A549 (cell line): ENCODE data around the gene HPCAL1. TPM values are rescaled to one million over a fixed set of nuclear protein-coding genes. Genes with fewer than 3 reads are reported as not detected.

Experiments used
- ATAC-seq, 2 experiments: fragments of 200-7000 bp in 1 of 2; fragments of >200 bp in 1 of 2; cut with Nextera tagmentation in 1 of 2; cut with Tn5 transposase in 1 of 2; 3 replicates each; pipeline versions ENCODE4 v1.8.0 to v1.9.1; 2018 to 2020; ENCODE audit warnings: mild to moderate bottlenecking in 1 of 2, moderate library complexity in 1 of 2
- CTCF ChIA-PET: fragments of 300-600 bp; sonication (Branson Sonifier 250); formaldehyde crosslinking; extraction: SDS; loops from one replicate; lab custom pipeline; 2021; ENCODE audit warnings: antibody characterized with exemption, inconsistent platforms; lab: Yijun Ruan, JAX
- POLR2A ChIA-PET: fragments of 350-600 bp; formaldehyde crosslinking; extraction: SDS; loops from one replicate; lab custom pipeline; 2021; ENCODE audit warnings: antibody characterized with exemption, inconsistent platforms; lab: Yijun Ruan, JAX
- DNase-seq, 2 experiments: peaks; one replicate each; pipeline versions ENCODE4 v3.0.0 to v3.0.0-alpha.2; 2011 to 2016; ENCODE audit warnings: low read depth in 1 of 2, low spot score in 1 of 2
- FAIRE-seq: peaks from 2 replicates; lab custom pipeline; 2011; peaks lifted over from hg19 to GRCh38; lab: Jason Lieb, UNC
- H3K27ac ChIP-seq, 2 experiments: fragments of >200 bp; sonication (Bioruptor Twin); formaldehyde crosslinking; 3 replicates each; pipeline ENCODE4 v1.5.1; 2016 to 2017
- H3K4me1 ChIP-seq: fragments of >200 bp; sonication (Bioruptor Twin); formaldehyde crosslinking; 3 replicates; pipeline ENCODE4 v1.6.1; 2016
- H3K4me2 ChIP-seq: fragments of >200 bp; sonication (Bioruptor Twin); formaldehyde crosslinking; 3 replicates; pipeline ENCODE4 v1.6.1; 2016
- H3K4me3 ChIP-seq: fragments of >200 bp; sonication (Bioruptor Twin); formaldehyde crosslinking; 3 replicates; pipeline ENCODE4 v1.5.1; 2016
- H3K9me3 ChIP-seq: fragments of >200 bp; sonication (Bioruptor Twin); formaldehyde crosslinking; 3 replicates; pipeline ENCODE4 v1.6.1; 2016
- BHLHE40 ChIP-seq: IDR thresholded peaks from 2 replicates; pipeline ENCODE4 v1.6.1; 2012; ENCODE audit warnings: low read depth, low read length, inconsistent platforms
- CBX2 ChIP-seq: fragments of 200-600 bp; sonication (generic); IDR thresholded peaks from 2 replicates; pipeline ENCODE4 v1.6.1; 2016; ENCODE audit warnings: low read depth, mild to moderate bottlenecking, borderline replicate concordance
- CEBPB ChIP-seq, 2 experiments: fragments of >200 bp in 1 of 2; sonication (Bioruptor Twin) in 1 of 2; formaldehyde crosslinking in 1 of 2; IDR thresholded peaks; 2 replicates each; pipeline ENCODE4 v1.6.1; 2012 to 2016
- CHD2 ChIP-seq: fragments of 150-350 bp; IDR thresholded peaks from 2 replicates; pipeline ENCODE4 v1.6.1; 2014; ENCODE audit warnings: low read length; ENCODE audit not compliant: partially characterized antibody
- EHF ChIP-seq: fragments of 250-450 bp; sonication (Bioruptor Pico); IDR thresholded peaks from 2 replicates; pipeline ENCODE4 v1.5.0; 2020; ENCODE audit warnings: mild to moderate bottlenecking
- FOSB ChIP-seq: fragments of 250-450 bp; sonication (Bioruptor Pico); IDR thresholded peaks from 2 replicates; pipeline ENCODE4 v1.5.0; 2020; ENCODE audit warnings: mild to moderate bottlenecking, moderate library complexity
- FOXS1 ChIP-seq: fragments of 250-450 bp; sonication (Bioruptor Pico); IDR thresholded peaks from 2 replicates; pipeline ENCODE4 v1.5.0; 2020; ENCODE audit warnings: mild to moderate bottlenecking, moderate library complexity
- HEYL ChIP-seq: fragments of 250-450 bp; sonication (Bioruptor Pico); IDR thresholded peaks from 2 replicates; pipeline ENCODE4 v1.8.0; 2021; ENCODE audit warnings: mild to moderate bottlenecking, moderate library complexity
- HOXA7 ChIP-seq: fragments of 250-450 bp; sonication (Bioruptor Pico); IDR thresholded peaks from 2 replicates; pipeline ENCODE4 v1.5.0; 2020; ENCODE audit warnings: mild to moderate bottlenecking, moderate library complexity
- HOXB13 ChIP-seq: fragments of 250-450 bp; sonication (Bioruptor Pico); IDR thresholded peaks from 2 replicates; pipeline ENCODE4 v1.5.0; 2020; ENCODE audit warnings: low read depth, mild to moderate bottlenecking, moderate library complexity
- KDM1A ChIP-seq: fragments of 200-600 bp; sonication (generic); IDR thresholded peaks from 2 replicates; pipeline ENCODE4 v1.6.1; 2016; ENCODE audit warnings: low read depth, mild to moderate bottlenecking
- MAFK ChIP-seq: fragments of 450-650 bp; IDR thresholded peaks from 2 replicates; pipeline ENCODE4 v1.6.1; 2014; ENCODE audit not compliant: partially characterized antibody
- MAZ ChIP-seq: fragments of 150-350 bp; IDR thresholded peaks from 2 replicates; pipeline ENCODE4 v1.6.1; 2014; ENCODE audit warnings: antibody characterized with exemption, low read depth, low read length, borderline replicate concordance
- NPAS2 ChIP-seq: fragments of 250-450 bp; sonication (Bioruptor Pico); IDR thresholded peaks from 2 replicates; pipeline ENCODE4 v1.8.0; 2022; ENCODE audit warnings: mild to moderate bottlenecking, moderate library complexity, borderline replicate concordance
- POLR2A ChIP-seq: IDR thresholded peaks from 2 replicates; pipeline ENCODE4 v1.6.1; 2012; ENCODE audit warnings: mild to moderate bottlenecking, low read length
- RAD21 ChIP-seq, 2 experiments: fragments of >200 bp in 1 of 2; sonication (Bioruptor Twin) in 1 of 2; formaldehyde crosslinking in 1 of 2; IDR thresholded peaks in 1 of 2; conservative IDR thresholded peaks in 1 of 2; 2 replicates in 1 of 2; 3 replicates in 1 of 2; pipeline ENCODE4 v1.6.1; 2012 to 2018; ENCODE audit warnings: inconsistent platforms in 1 of 2
- TFCP2L1 ChIP-seq: fragments of 250-450 bp; sonication (Bioruptor Pico); IDR thresholded peaks from 2 replicates; pipeline ENCODE4 v1.5.0; 2021; ENCODE audit warnings: mild to moderate bottlenecking
- ZFP36 ChIP-seq: fragments of 450-650 bp; IDR thresholded peaks from 2 replicates; pipeline ENCODE4 v1.6.1; 2014; ENCODE audit warnings: borderline replicate concordance; ENCODE audit not compliant: partially characterized antibody
- ZSCAN20 ChIP-seq: fragments of 250-450 bp; sonication (Bioruptor Pico); IDR thresholded peaks from 2 replicates; pipeline ENCODE4 v1.8.0; 2022; ENCODE audit warnings: mild to moderate bottlenecking, moderate library complexity
- WGBS: methylation state at CpG from one replicate; pipeline ENCODE4 v1.1.6; 2017; ENCODE audit errors: missing lambda C conversion rate; 5-methylcytosine and 5-hydroxymethylcytosine counted together
- polyA plus RNA-seq, 4 experiments: library from polyadenylated mRNA; depleted of rRNA in 3 of 4; stranded (reverse); fragments of >200 nt; fragmentation: RNase III in 1 of 4; extraction: RNeasy Plus Mini Kit Qiagen cat#74134 plus additional on column Dnase treatment in 1 of 4; gene quantifications; 2 replicates in 3 of 4; 3 replicates in 1 of 4; pipeline ENCODE4 v1.2.3, GENCODE V29; 2011 to 2017
- TF ChIP-seq, protein P1 (sequence below): fragments of >200 bp; sonication (Bioruptor Twin); formaldehyde crosslinking; IDR thresholded peaks from 3 replicates; pipeline ENCODE4 v1.6.1; 2016
- TF ChIP-seq, protein P2 (sequence below): fragments of >200 bp; sonication (Bioruptor Twin); formaldehyde crosslinking; IDR thresholded peaks from 3 replicates; pipeline ENCODE4 v1.5.1; 2016
- TF ChIP-seq, protein P3 (sequence below): fragments of 150-350 bp; IDR thresholded peaks from 2 replicates; pipeline ENCODE4 v1.6.1; 2014; ENCODE audit warnings: low read depth, mild to moderate bottlenecking, low read length
- TF ChIP-seq, protein P4 (sequence below): fragments of 250-450 bp; sonication (Bioruptor Pico); IDR thresholded peaks from 2 replicates; pipeline ENCODE4 v1.5.0; 2021; ENCODE audit warnings: mild to moderate bottlenecking, moderate library complexity, borderline replicate concordance
- TF ChIP-seq, protein P5 (sequence below): fragments of >200 bp; sonication (Bioruptor Twin); formaldehyde crosslinking; IDR thresholded peaks from 2 replicates; pipeline ENCODE4 v1.6.1; 2016

HPCAL1 gene
- polyA plus RNA-seq, 2 of the 4 experiments (the other 2 are of a cell fraction): 44.4 to 66.4 TPM

DNA sequence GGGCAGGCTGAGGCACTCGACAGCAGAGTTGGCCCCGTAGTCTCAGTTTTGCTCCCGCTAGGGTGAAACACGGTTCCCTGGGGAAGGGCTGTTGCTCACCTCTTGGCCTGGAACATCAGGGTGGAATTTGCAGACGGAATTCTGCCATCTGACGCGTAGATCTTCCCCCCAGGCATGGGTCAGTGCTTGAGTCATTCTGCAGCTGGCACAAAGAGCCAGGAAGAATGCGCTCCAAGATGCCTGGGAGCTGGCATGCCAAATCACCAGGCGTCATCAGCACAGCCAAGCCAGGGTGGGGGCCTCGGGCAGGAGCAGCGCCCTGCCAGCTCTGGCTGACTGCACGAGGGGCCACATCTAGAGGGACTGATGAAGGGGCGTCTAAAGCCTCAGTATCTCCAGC, 102.7 kb downstream of the HPCAL1 start (continued):
- TF ChIP-seq, protein P1, sequence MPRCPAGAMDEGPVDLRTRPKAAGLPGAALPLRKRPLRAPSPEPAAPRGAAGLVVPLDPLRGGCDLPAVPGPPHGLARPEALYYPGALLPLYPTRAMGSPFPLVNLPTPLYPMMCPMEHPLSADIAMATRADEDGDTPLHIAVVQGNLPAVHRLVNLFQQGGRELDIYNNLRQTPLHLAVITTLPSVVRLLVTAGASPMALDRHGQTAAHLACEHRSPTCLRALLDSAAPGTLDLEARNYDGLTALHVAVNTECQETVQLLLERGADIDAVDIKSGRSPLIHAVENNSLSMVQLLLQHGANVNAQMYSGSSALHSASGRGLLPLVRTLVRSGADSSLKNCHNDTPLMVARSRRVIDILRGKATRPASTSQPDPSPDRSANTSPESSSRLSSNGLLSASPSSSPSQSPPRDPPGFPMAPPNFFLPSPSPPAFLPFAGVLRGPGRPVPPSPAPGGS: peak; percentile 62; the same call in 1 of the 3 replicates
- TF ChIP-seq HOXB13 (CRISPR knock-in tag): no peak
- TF ChIP-seq FOXS1: no peak
- TF ChIP-seq, protein P2, sequence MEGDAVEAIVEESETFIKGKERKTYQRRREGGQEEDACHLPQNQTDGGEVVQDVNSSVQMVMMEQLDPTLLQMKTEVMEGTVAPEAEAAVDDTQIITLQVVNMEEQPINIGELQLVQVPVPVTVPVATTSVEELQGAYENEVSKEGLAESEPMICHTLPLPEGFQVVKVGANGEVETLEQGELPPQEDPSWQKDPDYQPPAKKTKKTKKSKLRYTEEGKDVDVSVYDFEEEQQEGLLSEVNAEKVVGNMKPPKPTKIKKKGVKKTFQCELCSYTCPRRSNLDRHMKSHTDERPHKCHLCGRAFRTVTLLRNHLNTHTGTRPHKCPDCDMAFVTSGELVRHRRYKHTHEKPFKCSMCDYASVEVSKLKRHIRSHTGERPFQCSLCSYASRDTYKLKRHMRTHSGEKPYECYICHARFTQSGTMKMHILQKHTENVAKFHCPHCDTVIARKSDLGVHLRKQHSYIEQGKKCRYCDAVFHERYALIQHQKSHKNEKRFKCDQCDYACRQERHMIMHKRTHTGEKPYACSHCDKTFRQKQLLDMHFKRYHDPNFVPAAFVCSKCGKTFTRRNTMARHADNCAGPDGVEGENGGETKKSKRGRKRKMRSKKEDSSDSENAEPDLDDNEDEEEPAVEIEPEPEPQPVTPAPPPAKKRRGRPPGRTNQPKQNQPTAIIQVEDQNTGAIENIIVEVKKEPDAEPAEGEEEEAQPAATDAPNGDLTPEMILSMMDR: no peak

DNA sequence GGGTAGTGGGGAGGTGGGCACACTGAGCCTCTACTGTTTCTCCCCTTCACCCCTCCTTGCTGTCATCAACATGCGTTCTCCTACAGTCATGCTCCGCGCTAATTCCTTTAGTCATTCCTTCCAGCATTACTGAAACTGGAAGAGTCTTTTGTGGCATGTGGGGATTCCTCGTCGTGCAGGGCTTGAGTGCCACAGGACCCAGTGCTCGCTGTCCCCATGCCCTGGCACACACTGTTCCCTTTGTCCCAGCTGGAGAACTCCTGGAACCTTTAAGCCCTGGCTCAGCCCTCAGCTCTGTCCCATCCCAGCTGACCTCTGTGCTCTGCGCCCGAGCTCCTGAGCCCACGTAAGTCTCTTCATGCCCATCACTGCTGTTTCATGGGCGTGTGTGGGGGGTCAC, 103.3 kb downstream of the HPCAL1 start:
- DNase-seq (no peak), ATAC-seq (no peak), FAIRE-seq (no peak)
- Histone ChIP-seq H3K9me3 (no peaks in the 10 kb centered on the region), H3K4me2 (peak overlapping the region; percentile 92), H3K4me3 (no peak overlapping the region), H3K4me1 (peaks cover 85% of the 10 kb centered on the region), H3K27ac (peak overlapping the region; percentile 93 to 95)
- 77% methylated on average over 10 of the region's 10 CpGs for WGBS
- TF ChIP-seq CHD2: no peak
- no peak for TF ChIP-seq CBX2
- TF ChIP-seq ZSCAN20: no peak
- no peak for TF ChIP-seq CEBPB (IDR thresholded peaks at IDR 0.05)
- TF ChIP-seq POLR2A: no peak
- TF ChIP-seq, protein P3, sequence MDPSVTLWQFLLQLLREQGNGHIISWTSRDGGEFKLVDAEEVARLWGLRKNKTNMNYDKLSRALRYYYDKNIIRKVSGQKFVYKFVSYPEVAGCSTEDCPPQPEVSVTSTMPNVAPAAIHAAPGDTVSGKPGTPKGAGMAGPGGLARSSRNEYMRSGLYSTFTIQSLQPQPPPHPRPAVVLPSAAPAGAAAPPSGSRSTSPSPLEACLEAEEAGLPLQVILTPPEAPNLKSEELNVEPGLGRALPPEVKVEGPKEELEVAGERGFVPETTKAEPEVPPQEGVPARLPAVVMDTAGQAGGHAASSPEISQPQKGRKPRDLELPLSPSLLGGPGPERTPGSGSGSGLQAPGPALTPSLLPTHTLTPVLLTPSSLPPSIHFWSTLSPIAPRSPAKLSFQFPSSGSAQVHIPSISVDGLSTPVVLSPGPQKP: no peak
- TF ChIP-seq EHF (CRISPR knock-in tag): no peak
- TF ChIP-seq TFCP2L1 (CRISPR knock-in tag): no peak
- TF ChIP-seq BHLHE40: no peak
- TF ChIP-seq MAZ: no peak
- no peak for TF ChIP-seq MAFK
- TF ChIP-seq FOXS1: no peak
- TF ChIP-seq KDM1A: no peak
- TF ChIP-seq FOSB: no peak
- no peak for TF ChIP-seq RAD21 (conservative IDR thresholded peaks at IDR 0.05 in 1 of 2, IDR thresholded peaks at IDR 0.05 in 1 of 2)
- POLR2A ChIA-PET: interaction anchor here (1.0 kb wide), 2 partner anchors 102 to 136 kb away, joined by 3 to 4 read pairs; no protein-coding TSS in a partner anchor
- CTCF ChIA-PET: interaction anchor here (1.1 to 25.7 kb wide), 15 partner anchors 9 to 333 kb away, joined by 3 to 374 read pairs (median 14); partner anchors contain the start of genes HPCAL1 and RRM2

DNA sequence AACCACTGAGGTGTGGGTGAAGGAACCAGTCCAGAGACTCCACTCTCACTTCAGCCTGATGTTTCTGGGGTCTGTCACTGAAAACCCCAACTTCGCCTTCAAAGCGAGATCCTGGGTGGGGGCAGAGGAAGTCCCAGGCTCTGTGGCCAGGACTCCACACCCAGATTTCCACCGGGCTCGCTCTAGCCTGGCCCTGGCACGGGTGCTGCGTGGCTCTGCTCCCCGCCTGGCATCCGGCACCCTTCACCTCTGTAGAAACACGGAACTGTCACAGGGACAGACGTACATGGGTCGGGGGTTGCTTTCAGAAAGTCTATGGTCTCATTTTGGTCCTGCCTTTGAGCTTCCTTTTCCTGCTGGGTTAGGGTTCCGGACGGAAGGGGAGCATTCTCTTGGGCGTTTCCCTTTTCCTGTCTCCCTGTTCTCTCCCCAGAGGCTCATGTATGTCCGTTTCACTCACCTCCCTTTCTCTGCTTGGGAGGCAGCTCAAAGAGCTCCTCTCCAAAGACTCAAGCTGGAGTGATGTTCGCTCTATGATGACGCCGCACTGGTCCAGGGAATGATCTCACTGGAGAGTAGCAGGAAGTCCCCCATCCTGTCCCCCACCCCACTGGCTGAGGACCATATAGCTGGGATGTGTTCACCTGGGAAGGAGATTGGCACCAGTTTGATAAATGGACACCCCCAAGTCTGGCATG, 103.9 kb downstream of the HPCAL1 start:
- no peak overlapping the region for H3K4me3 ChIP-seq
- FAIRE-seq (no peak), ATAC-seq (no peak), DNase-seq (no peak)
- H3K9me3 ChIP-seq: no peaks in the 10 kb centered on the region
- H3K4me2 ChIP-seq: peak overlapping the region; percentile 92
- WGBS: 85% methylated on average over 18 of the region's 18 CpGs
- H3K4me1 ChIP-seq: peaks cover 79% of the 10 kb centered on the region
- H3K27ac ChIP-seq: peak overlapping the region; percentile 93 to 95
- ChIA-PET POLR2A (interaction anchor here (1.0 kb wide), 1 partner anchor 103 kb away, joined by 3 read pairs; no protein-coding TSS in a partner anchor), CTCF (interaction anchor here (0.5 to 25.7 kb wide), 15 partner anchors 10 to 358 kb away, joined by 3 to 374 read pairs (median 38); partner anchors contain the start of genes HPCAL1 and RRM2)
- TF ChIP-seq, protein P4, sequence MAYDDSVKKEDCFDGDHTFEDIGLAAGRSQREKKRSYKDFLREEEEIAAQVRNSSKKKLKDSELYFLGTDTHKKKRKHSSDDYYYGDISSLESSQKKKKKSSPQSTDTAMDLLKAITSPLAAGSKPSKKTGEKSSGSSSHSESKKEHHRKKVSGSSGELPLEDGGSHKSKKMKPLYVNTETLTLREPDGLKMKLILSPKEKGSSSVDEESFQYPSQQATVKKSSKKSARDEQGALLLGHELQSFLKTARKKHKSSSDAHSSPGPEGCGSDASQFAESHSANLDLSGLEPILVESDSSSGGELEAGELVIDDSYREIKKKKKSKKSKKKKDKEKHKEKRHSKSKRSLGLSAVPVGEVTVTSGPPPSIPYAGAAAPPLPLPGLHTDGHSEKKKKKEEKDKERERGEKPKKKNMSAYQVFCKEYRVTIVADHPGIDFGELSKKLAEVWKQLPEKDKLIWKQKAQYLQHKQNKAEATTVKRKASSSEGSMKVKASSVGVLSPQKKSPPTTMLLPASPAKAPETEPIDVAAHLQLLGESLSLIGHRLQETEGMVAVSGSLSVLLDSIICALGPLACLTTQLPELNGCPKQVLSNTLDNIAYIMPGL (CRISPR knock-in tag): no peak
- TF ChIP-seq CBX2 (no peak), HEYL (CRISPR knock-in tag) (no peak), CEBPB (IDR thresholded peaks at IDR 0.05) (no peak), ZFP36 (no peak), FOSB (no peak), HOXA7 (CRISPR knock-in tag) (no peak), NPAS2 (no peak)
- TF ChIP-seq, protein P5, sequence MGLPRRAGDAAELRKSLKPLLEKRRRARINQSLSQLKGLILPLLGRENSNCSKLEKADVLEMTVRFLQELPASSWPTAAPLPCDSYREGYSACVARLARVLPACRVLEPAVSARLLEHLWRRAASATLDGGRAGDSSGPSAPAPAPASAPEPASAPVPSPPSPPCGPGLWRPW: no peak
